ENCODE measurements around the gene ADM2. TPM values are rescaled to one million over a fixed set of nuclear protein-coding genes. Genes with fewer than 3 reads are reported as not detected.

Gene ADM2
- total RNA-seq, 1 donor from 2014 or later = 1.7 TPM

GRCh38 chr22:50482107-50483074, 1.0 kb downstream of the ADM2 start:
- Mint-ChIP-seq H3K9me3 (no peaks in the 10 kb centered on the region), H3K27me3 (ENCODE audit: low read depth) (peaks cover 40% of the 10 kb centered on the region), H3K4me3 (peak overlapping the region; percentile 57), H3K36me3 (ENCODE audit: low read depth) (no peaks in the 10 kb centered on the region), H3K4me1 (peaks cover under 1% of the 10 kb centered on the region), H3K27ac (ENCODE audit: unreplicated experiment) (no peak overlapping the region)
- DNase-seq (ENCODE audit: low read depth, low spot score) = no peak
- TF ChIP-seq CTCF (conservative IDR thresholded peaks at IDR 0.05) = no peak

GRCh38 chr22:50483106-50483505, 1.8 kb downstream of the ADM2 start:
- no peak overlapping the region for H3K27ac Mint-ChIP-seq (ENCODE audit: unreplicated experiment)
- no peak overlapping the region for H3K4me3 Mint-ChIP-seq
- H3K27me3 Mint-ChIP-seq (ENCODE audit: low read depth) = peaks cover 37% of the 10 kb centered on the region
- no peak for TF ChIP-seq CTCF (conservative IDR thresholded peaks at IDR 0.05)
- no peaks in the 10 kb centered on the region for H3K36me3 Mint-ChIP-seq (ENCODE audit: low read depth)
- no peaks in the 10 kb centered on the region for H3K4me1 Mint-ChIP-seq
- H3K9me3 Mint-ChIP-seq = no peaks in the 10 kb centered on the region
- DNase-seq (ENCODE audit: low read depth, low spot score) = no peak

GRCh38 chr22:50483556-50483955, 2.2 kb downstream of the ADM2 start:
- H3K4me1 Mint-ChIP-seq = no peaks in the 10 kb centered on the region
- no peaks in the 10 kb centered on the region for H3K9me3 Mint-ChIP-seq
- H3K36me3 Mint-ChIP-seq (ENCODE audit: low read depth) = no peaks in the 10 kb centered on the region
- peaks cover 34% of the 10 kb centered on the region for H3K27me3 Mint-ChIP-seq (ENCODE audit: low read depth)
- no peak for DNase-seq (ENCODE audit: low read depth, low spot score)
- no peak overlapping the region for H3K27ac Mint-ChIP-seq (ENCODE audit: unreplicated experiment)
- no peak overlapping the region for H3K4me3 Mint-ChIP-seq
- TF ChIP-seq CTCF (conservative IDR thresholded peaks at IDR 0.05) = no peak

GRCh38 chr22:50483977-50484853, 2.9 kb downstream of the ADM2 start:
- H3K4me1 Mint-ChIP-seq = no peaks in the 10 kb centered on the region

More at GRCh38 chr22:50483977-50484853, 2.9 kb downstream of the ADM2 start:
- Mint-ChIP-seq H3K27me3 (ENCODE audit: low read depth) (peaks cover 28% of the 10 kb centered on the region), H3K36me3 (ENCODE audit: low read depth) (no peaks in the 10 kb centered on the region), H3K9me3 (no peaks in the 10 kb centered on the region), H3K4me3 (no peak overlapping the region), H3K27ac (ENCODE audit: unreplicated experiment) (no peak overlapping the region)
- no peak for DNase-seq (ENCODE audit: low read depth, low spot score)
- no peak for TF ChIP-seq CTCF (conservative IDR thresholded peaks at IDR 0.05)

All from neural crest cell (in vitro differentiated cells).